ENCODE data around the gene DLEU7.

DLEU7 gene

DNA sequence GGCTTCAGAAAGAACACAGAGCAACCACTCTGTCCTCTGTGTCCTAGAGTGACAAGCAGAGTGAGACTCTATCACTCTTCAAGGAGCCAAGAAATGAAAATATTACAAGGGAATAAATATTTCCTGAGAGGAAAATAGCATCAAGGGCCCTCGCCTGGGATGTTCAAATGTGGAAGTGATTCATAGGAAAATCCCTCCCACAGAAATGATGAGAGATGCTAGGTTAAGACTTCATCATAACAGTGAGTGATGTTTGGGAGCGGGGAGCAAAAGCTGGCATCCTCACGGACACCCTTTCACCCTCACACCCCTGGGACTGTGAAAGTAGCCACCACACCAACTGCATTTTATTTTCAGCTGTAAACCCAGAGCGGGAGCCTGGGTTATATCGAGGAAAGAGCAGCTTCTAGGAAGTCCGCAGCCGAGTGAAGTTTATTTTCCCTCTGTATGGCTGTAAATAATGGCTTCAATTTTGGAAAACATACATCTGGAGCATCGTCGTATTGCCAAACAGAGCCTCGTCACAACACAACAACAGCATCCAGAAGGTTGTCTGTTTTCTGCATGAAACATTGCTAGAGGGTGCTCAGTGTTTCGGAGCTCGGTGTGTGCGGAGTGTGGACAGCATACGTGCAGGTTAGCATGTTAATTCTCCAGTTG lies 54.8 kb downstream of the DLEU7 start:
- no peak for DNase-seq

- no peak for DNase-seq
These were observed 55.9 kb downstream of the DLEU7 start for GRCh38 chr13:50787316-50788195.

- DNase-seq: no peak
These were observed 59.7 kb downstream of the DLEU7 start for GRCh38 chr13:50783717-50784290.

DNA sequence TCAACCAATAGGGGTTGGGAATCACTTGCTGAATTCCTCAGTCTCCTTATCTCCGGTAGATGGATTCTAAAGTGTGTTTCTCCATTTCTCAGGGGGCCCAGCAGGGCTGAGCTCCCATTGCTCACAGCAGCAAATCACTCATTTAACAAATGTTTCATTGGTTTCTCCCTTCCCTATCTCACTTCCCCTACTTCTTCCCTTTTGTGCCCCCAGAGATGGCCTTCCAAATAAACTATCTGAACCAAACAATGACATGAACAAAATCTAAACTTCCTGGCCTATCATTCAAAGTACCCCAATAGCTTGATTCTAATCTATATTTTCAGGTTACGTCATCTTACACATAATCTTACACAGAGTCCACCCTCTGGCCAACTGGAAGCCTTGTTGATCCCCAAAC lies 60.4 kb downstream of the DLEU7 start:
- no peak for DNase-seq

- DNase-seq: no peak
These were observed 63.1 kb downstream of the DLEU7 start for GRCh38 chr13:50780201-50781015.

GRCh38 chr13:50779443-50780200 lies 63.9 kb downstream of the DLEU7 start:
- no peak for DNase-seq
